Measurements from ENCODE around the gene CDK5.

CDK5 gene

DNA sequence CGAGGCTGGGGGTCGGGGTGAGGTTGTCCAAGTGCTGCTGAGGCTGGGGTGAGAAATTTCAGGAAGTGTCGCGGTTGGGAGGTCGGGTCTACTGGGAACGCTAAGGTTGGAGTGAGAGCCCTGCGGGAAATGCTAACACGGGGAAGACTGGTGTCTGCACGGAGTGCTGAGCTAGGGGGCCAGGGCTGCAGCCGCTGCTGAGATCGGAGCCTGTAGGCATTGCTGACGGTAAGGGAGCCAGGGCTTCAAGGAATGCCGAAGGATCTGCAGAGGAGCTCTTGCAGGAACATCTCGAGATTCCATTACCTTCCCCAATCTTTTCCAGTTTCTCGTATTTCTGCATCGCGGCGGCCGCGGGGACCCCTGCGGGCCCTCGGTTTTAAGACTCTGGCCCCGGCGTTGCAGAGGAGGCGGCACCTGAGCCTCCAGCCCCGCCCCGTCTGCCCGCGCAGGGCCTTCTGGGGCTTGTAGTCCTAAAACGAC is at the start of gene CDK5:
Gene CDK5 (minus strand): TSS at position 392 of the 483 bp plus-strand sequence. CDS start 49 bp downstream, at position 343.
- DNase-seq, result no peak

DNA sequence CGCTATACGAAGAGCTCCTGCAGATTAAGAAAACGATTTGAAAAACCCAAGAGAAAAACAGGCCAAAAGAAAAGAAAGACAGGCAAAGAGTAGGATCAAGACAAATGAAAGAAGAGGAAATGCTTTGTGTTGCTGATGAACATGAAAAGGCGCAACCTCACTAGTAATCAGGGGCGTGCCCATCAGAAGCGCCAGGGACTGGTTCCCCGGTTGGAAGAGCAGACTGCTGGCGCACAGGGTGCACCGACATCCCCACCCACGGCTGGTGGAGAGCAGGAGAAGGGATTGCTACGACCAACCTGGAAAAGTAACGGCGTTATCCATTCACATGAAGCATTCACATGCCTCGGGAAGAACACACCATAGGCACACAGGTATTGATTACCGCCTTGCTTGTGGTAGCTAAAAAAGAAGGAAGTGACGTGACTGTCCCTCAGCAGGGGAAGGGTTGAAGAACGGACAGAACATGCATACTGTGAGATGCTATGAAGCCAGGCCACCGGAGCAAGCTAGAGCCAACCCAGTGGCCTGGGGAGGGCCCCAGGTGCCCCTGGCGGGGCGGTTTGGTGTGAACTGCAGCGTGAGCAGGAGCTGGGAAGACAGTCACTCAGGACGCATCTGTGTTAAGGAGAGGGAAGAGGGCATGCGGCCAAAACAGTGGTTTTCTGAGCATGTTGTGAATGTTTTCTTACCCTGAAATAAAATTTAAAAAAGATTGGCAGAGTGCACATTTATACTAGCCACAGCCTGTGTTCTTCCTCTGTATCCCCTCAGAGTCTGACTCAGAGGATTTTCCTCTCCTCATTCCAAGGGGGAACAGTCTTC is 46.9 kb upstream of the CDK5 start:
- no peak for DNase-seq

DNA sequence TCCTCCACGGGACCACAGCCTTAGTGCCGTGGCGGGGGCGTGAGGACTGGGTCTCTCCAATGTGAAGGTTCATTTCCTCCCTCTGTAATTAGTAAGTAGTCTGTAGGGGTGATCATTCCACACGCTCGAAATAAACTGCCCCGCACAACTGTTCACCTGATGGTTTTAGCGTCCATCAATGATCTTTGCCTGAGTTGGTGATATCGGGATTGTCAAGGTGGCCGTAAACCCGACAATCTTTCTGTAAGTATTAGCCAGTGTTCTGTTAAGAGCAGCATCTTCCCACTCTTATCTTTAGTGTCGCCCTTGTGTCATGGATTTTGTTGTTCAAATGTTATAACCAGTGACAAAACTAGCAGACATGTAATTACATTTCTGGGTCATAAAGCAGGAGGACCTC is 46.3 kb upstream of the CDK5 start:
- DNase-seq, result no peak

DNA sequence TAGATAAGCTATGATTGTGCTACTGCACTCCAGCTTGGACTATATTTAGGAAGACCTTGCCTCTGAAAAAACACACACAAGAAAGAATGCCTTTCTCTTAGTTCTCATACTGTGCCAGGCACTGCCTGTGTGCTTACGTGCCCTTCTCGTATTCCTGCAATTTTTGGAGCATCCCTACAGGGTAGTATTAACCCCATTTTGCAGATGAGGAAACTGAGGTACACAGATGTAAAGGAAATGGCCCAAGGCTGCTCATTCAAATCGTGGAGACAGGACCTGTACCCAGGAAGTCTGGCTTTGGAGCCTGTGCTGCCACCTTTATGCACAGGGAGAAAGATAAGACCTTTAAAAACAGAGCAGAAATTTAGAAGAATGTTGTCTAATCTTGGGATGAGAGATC is 45.3 kb upstream of the CDK5 start:
- DNase-seq, result no peak

DNA sequence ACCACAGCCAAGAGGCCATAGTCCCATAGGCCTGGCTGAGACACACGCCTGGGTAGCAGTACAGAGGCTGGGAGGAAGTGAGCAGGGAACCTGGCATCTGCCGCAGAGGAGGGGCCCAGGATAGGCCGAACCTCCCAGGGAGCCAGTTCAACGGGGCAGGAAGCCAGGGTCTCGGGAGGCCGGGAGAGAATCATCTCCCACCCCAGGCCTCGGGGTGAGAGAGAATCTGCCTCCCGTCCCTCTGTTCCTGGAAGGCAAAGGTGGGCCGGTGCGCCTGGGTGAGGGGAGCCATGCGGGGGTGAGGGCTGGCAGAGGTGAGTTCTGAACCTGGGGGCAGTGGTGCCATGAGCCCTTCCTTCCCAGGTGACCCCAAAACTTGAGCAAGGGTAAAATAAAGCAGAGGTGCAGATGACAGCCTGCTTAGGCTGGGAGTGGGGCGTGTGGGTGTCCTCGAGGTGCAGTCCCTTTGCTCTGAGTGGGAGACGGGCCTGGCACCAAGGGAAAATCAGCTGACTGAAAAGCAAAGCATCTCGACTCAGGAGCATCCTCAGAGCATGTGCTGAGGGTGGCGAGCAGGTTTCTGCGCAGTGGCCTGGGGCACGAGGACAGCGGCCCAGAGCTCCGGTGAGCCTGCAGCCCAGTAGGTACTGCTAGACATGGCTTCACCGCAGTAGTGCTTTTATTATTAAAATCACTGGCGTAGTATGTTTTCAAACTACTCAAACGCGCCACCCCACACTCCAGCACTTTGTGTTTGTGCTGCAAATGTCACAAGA is 44.1 kb upstream of the CDK5 start:
- no peak for DNase-seq

DNA sequence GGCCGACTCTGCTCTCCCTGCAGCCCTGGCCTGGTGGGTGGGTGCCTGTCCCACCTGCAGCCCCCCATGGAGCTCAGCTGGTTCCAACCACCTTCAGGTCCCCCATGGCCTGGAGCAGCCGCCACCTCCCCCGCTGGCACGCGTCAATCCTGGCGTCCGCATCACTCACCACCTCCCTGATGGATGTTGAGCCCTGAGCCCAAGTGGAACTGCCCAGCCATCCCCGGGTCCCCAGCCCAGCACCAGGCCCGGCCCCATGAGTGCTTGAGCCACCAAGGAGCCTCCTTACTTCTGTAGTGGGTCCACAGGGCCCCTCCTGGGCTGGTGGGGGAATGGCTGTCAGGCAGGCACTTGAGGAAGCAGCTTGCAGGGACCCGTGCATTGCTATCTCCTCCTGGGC is 43.2 kb upstream of the CDK5 start:
- no peak for DNase-seq

DNA sequence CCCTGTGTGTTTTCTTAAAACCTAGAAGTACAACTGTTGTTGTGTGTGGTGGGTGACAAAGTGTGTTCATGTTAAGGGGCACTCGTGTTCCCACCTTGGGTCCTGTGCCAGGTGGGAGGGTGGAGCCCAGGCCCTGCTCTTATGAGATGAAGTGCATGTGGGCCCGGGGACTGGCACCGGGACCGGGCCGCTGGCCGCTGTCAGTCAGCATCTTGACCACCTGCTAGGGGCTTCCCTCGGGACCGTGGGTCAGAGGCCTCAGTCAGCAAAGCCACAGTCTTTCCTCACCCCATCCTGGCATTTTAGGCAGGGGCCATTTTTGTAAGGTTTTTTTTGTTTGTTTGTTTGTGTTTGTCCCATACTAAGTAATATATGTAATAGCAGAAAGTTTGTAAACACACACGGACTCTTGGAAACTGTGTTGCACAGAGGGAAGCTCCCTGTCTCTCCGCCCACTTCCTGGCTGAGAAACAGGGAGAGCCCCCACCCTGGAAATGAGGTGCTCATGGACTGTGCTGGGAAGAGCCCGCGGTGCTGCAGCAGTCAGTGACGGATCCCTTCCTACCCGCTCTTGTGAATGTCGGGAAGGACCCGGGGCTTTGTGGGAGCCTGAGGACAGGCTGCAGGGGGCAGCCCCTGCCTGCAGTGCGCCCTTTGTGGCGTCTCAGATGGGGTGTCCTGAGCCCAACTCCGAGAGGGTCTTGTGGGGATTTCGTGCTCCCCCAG is 42.0 kb upstream of the CDK5 start:
- no peak for DNase-seq

DNA sequence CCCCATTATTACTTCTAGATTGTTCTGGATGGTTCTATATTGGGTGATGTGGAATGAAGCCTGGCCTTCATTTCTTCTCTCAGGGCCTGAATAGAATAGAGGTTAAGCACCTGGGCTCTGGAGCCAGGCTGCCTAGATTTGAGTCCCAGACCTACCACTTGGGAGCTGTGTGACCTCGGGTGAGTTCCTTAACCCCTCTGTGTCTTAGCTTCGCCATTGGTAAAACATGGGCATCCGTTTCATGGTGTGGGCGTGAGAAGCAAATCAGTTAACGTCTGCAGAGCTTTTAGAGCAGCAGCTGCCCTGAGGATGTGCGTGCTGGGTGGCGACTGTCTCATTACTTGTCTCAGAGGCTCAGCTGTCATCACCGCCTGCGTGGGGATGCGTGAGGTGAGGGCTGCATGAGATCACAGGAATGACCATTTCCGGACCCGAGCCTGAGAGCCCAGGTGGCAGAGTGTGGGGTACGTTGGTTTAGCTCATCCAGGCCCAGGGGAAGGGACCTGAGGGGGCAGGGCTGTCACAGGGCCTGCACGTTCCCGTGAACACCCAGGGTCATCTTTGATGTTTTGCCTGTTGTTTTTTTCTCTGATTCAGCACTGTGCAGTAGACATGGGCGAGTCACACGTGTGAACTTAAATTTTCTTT is 38.3 kb upstream of the CDK5 start:
- DNase-seq, result no peak

DNA sequence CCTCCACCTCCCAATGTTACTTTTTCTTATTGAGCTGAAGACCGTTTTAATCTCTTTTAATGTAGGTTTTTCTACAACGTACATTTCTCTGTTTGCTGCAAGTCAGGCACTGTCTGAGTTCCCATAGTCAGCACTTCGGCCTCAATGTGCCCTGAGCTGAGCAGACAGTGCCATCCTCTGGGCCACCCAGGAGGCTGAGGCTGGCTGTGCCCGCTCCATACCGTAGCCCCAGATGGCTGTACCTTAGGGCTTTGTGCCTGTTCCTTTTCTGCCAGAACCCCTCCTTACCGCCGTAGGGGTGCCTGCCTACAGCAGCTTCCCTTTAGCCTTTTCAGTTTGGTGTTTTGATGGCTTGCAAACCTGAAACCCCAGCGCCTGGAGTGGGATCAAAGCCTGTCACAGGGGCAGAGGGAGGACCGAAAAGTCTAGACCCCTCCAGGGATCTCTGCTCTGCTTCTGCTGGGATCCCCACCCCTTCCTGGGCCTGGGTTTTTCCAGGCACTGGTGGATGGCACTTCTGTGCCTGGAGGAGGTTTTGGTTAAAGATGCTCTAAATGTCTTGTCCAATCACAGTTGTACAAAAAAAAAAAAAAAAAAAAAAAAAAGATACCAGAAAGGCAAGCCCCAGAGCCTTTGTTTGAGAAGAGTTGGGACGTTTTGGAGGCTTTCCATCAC is 37.6 kb upstream of the CDK5 start:
- DNase-seq, result no peak

DNA sequence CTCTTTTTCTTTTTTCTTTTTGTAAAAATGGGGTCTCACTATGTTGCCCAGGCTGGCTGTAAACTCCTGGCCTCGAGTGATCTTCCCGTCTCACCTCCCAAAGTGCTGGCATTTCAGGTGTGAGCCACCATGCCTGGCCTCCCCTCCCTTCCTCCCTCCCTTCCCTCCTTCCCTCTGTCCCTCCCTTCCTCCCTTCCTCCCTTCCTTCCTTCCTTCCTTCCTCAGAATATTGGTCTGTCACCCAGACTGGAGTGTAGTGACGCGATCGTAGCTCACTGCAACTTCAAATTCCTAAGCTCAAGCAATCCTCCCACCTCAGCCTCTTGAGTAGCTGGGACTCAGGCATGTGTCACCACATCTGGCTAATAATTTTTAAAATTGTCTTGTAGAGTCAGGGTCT is 37.0 kb upstream of the CDK5 start:
- no peak for DNase-seq

DNA sequence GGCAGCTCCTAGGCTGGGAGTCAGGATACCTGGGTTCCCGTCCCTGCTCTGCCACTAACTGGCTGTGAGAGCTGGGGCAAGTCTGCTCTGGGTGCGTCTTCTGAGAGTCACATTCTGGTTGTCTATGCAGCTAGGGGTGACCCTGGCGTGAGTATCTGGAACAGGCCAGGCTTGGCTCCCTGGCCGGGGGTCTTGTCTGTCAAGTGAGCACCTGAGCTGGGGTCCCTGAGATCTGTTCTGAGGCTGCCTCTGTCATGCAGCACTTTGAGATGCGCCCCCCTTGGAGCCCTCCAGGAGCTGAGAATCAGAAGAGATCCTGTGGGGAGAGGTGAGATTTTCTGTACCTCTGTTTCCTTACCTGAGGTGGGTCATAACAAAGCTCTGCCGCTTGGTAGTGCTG is 36.1 kb upstream of the CDK5 start:
- DNase-seq, result no peak

DNA sequence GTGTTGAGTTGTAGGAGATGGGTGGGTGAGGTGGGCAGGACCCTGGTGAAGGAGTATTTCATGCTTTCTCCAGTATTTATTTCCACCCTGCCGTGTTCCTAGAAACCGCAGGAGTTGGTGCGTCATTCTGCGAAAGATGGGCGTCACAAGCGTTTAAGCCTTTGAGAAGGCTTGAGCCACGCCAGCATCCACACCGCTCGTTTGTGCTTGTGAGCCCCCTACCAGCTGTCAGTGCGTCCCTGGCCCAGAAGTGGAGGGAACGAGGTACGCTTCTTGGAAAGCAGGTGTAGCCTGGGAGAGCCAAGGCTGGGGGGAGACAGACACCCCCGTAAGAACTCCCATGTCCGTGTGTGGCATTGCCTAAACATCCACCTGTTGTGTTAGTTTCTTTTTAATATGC is 34.3 kb upstream of the CDK5 start:
- DNase-seq, result no peak

DNA sequence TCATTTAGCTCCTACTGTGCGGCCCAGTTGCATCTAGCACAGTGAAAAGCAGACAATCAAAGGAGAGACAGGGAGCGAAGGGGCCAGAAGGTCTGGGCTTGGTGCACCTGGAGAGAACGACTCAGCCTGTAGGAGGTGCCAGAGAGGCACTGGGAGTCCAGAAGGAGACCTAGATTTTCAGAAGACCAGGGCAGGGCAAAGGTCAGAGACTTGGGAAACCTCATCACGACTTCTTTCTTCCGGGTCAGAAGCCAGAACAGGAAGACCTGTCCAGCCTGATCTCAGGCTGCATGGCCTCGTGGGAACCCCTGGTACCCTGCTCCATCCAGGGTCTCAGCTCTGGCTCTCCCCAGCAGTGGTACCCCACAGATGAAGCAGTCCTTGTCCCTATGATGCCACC is 33.7 kb upstream of the CDK5 start:
- no peak for DNase-seq

DNA sequence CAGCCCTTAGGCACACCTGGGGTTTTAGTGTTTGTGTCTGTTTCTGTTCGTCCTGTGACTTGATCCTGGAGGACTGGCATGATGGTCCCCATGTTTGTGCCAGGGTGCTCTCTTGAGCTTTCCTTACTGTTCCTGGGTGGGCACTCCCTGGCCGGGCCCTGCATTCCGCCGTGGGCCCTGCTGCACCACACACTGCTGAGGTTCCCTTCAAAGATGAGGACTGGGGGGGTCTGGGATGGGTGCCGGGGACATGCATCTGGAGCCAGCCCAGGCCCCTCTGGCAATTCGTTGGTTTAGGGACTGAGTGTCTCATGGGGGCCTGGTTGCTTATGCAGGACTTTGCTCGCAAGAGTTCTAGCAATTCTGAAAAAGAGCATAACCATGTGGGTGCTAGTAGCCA is 33.3 kb upstream of the CDK5 start:
- DNase-seq, result no peak

DNA sequence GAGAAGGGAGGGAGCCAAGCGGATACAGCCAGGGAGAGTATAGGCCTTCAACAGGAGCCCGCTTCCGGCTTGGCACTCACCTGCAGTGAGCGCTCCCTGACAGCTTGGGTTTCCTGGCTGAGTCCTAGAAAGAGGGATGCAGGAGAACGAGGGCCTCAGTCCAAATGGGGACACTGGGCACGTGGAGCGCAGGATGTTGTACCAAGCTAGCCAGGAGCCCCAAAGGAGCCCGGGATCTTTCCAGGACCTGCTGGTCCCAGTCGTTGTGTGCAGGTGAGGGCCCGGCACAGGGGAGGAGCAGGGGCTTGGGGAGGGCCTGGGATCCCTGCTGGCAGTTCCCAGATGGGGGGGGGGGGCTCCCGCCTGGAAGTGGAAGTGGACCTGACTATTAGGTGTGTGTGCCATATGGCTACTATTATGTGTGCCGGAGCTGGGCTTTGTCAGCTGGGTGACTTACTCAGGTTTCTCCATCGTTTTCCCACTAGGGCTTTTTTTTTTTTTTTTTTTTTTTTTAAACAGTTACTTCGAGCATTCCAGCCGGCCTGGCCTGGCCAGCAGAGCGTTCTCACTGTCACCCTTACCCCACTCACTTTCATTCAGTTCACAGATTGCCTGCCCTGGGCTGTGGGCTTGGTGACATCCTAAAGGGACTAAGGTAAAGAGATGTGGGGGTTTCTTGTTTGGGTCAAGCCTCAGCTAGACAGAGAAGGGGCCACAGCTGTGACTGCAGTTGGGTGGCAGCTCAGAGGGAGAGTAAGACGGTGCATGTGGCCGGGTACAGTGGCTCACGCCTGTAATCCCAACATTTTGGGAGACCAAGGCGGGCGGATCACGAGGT is 32.4 kb upstream of the CDK5 start:
- DNase-seq, result no peak

DNA sequence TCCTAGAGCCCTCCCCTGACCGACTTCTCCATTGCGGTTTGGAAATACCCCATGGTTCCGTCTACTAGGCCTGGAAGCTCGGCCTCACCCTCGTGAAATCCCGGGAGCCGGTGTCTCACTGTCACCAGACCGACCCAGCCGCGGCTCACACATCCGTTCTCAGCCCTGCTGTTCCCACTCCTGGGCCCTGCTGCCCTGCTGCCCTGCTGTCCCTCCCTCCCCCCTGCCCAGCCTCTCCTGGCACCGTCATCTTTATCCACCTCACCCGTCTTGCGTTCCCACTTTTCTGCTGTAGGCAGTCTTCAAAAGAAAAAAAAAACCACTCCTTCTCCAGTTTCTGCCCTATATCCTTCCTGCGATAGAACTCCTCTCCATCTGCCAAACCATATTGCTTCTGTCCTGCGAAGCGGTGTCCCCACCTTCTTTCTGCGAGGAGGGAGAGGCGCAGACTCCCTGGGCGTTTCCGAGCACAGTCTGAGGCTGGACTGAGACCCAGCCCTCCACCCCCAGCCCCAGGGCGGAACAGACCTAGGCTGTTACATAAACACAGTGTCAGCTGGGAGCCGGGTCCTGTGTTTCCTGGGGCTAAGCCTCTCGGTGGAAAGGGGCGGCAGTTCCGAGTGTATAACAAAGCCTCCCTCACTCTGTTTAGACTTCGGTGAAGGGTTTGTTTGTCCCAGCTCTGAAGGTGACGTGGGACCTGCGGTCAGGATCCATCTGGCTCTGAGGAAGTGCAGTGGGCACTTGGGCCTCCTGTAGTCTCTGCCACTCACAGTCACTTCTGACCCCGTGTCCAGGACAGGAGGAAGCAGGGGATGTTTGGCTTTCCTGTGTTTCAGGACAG is 31.4 kb upstream of the CDK5 start:
- DNase-seq, result no peak

DNA sequence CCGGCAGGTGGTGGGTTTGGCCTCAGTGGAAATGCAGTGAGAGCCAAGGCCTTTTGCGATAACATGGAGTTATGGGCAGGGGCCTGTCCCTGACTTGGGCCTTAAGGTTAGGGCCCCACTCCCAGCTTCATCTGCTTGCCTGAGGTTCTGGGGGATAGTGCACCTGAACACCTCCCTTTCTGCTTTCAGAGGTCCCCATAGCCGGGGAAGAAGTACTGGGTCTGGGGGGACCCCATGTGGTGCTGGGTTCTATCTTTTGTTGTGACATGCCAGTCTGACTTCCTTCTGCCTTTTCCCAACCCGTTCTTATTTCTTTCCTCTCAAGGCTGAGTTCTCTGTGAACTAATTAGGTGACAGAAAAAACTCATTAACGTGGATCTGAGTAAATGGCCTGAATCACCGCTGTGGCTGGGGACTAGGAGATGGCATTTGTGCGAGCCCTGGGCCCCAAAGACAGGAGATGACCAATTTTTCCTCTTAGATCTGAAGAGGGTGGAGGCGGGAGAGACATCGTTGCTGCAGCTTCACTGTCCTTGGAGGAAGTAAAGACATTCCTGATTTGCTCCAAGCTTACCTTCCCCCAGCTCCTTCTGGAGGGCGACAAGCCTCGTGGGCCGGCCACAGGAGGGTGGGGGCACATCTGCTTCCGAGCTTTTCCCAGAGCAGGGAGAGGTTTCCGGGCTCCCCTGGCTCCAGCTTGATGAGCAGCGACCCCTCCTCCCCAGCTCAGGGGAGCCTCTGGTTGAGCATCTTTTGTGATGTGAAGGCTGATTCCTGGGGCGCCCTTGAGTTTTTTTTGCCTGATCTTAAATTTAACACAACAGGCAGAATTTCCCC is 30.5 kb upstream of the CDK5 start:
- DNase-seq, result no peak

DNA sequence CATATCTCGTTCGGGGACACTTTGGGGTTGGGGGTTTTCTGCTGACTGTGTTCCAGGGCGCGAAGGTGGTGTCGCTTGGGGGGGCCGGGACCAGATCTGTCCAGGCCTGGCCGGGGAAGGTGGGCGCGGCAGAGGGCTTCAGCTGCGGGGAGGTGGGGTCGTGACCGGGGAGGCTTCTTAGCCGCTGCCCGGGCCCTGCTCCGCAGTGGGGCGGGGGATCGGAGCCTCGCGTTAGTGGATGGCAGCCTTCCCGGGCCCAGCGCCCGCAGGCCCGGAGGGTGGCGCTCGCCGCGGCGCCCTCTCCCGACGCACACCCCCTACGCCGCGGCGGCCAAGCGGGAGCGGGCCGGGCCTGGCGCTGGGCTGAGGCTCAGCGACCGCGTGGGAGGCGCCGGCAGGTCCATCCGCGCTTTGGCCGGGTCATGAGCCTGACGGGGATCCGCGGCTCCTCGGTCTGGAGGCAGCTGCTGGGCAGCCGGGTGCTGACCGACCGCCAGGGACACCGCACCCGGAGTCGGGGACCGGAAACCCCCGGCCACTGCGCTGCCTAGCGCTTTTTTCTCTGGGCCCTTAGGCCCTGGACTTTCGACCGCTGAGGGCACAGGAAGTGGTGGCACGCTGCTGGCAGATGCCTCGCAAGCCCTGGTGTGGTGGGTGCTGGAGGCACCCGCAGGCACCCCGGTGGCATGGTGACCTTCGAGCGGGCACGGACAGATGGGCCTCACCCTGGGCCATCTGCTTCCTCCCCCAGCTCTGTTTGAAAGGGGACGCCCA is 29.7 kb upstream of the CDK5 start:
- DNase-seq, result peak; percentile 45

DNA sequence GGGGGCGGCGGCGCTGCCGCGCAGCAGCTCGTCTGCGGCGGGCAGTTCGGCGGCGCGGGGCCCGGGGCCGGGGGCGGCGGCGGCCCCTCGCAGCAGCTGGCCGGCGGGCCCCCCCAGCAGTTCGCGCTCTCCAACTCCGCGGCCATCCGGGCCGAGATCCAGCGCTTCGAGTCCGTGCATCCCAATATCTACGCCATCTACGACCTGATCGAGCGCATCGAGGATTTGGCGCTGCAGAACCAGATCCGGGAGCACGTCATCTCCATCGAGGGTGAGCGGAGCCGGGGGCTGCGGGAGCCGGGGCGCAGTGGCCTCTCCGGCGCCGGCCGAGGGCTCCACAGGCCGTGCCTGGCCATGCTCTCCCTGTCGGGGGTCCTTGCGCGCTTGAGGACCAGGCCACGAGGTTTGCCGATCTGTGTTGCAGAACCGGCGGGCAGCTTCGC is 29.1 kb upstream of the CDK5 start:
- DNase-seq, result no peak

All from activated CD8-positive, alpha-beta memory T cell treated with anti-CD3 and anti-CD28 coated beads, Interleukin-2, amount 50 U/mL, for 4 hours (primary cell).